Skeletal muscle tissue (tissue), 4 donors: ENCODE data around the gene ANGPTL2. TPM values are rescaled to one million over a fixed set of nuclear protein-coding genes. Genes with fewer than 3 reads are reported as not detected.

Source experiments
- H3K27ac ChIP-seq: one replicate; pipeline ENCODE4 v1.7.0; 2013; ENCODE audit warnings: mild to moderate bottlenecking, low read depth, low read length, inconsistent platforms
- H3K27me3 ChIP-seq, 3 donors: one replicate each; pipeline ENCODE4 v1.7.0; 2013; ENCODE audit warnings: low read length in 3 of 3; ENCODE audit not compliant: control insufficient read depth in 3 of 3, insufficient read depth in 3 of 3
- H3K36me3 ChIP-seq, 3 donors: one replicate each; pipeline ENCODE4 v1.7.0; 2013; ENCODE audit warnings: low read length in 3 of 3; ENCODE audit not compliant: control insufficient read depth in 3 of 3, insufficient read depth in 3 of 3
- H3K4me1 ChIP-seq, 3 donors: one replicate each; pipeline ENCODE4 v1.7.0; 2013; ENCODE audit warnings: low read length in 3 of 3, mild to moderate bottlenecking in 3 of 3; ENCODE audit not compliant: control insufficient read depth in 3 of 3, insufficient read depth in 3 of 3
- H3K4me3 ChIP-seq, 3 donors: one replicate each; pipeline ENCODE4 v1.7.0; 2013; ENCODE audit warnings: low read length in 3 of 3
- H3K9ac ChIP-seq, 3 donors: one replicate each; pipeline ENCODE4 v1.7.0; 2013; ENCODE audit warnings: low read length in 3 of 3, mild to moderate bottlenecking in 3 of 3, moderate library complexity in 2 of 3, low read depth in 1 of 3
- H3K9me3 ChIP-seq, 3 donors: one replicate each; pipeline ENCODE4 v1.7.0; 2013; ENCODE audit warnings: low read length in 3 of 3; ENCODE audit not compliant: control insufficient read depth in 3 of 3
- total RNA-seq: library from RNA; depleted of rRNA; stranded (reverse); fragments of >200 nt; gene quantifications from one replicate; pipeline ENCODE4 v1.2.3, GENCODE V29; 2014
- donor health status: Osteomylitis.

ANGPTL2 gene
- total RNA-seq, 1 donor from 2014 or later: 37.6 TPM

GRCh38 chr9:127049044-127049443 is 73.4 kb downstream of the ANGPTL2 start:
- no peaks in the 10 kb centered on the region for H3K9me3 ChIP-seq
- peak overlapping the region; percentile 42 for H3K27ac ChIP-seq
- H3K27me3 ChIP-seq: no peaks in the 10 kb centered on the region
- H3K4me1 ChIP-seq: peaks cover 22 to 36% (median 31%) of the 10 kb centered on the region in 3 donors
- no peak overlapping the region for H3K9ac ChIP-seq
- H3K4me3 ChIP-seq: no peak overlapping the region
- H3K36me3 ChIP-seq: no peaks in the 10 kb centered on the region

- peak overlapping the region; percentile 42 for H3K27ac ChIP-seq
- no peaks in the 10 kb centered on the region for H3K9me3 ChIP-seq
- peaks cover 13 to 26% (median 20%) of the 10 kb centered on the region in 3 donors for H3K4me1 ChIP-seq
- H3K27me3 ChIP-seq: no peaks in the 10 kb centered on the region
- H3K9ac ChIP-seq: no peak overlapping the region
- H3K4me3 ChIP-seq: no peak overlapping the region
- H3K36me3 ChIP-seq: no peaks in the 10 kb centered on the region
Measured at GRCh38 chr9:127047971-127048370, 74.5 kb downstream of the ANGPTL2 start.

- no peaks in the 10 kb centered on the region for H3K9me3 ChIP-seq
- H3K36me3 ChIP-seq: no peaks in the 10 kb centered on the region
- no peak overlapping the region for H3K9ac ChIP-seq
- no peak overlapping the region for H3K4me3 ChIP-seq
- no peaks in the 10 kb centered on the region for H3K27me3 ChIP-seq
- no peak overlapping the region for H3K27ac ChIP-seq
- peaks cover 7 to 13% (median 10%) of the 10 kb centered on the region in 3 donors for H3K4me1 ChIP-seq
Measured at GRCh38 chr9:127045148-127045547, 77.3 kb downstream of the ANGPTL2 start.

- H3K9ac ChIP-seq: no peak overlapping the region
- no peaks in the 10 kb centered on the region for H3K27me3 ChIP-seq
- peaks cover 7 to 13% (median 12%) of the 10 kb centered on the region in 3 donors for H3K4me1 ChIP-seq
- no peaks in the 10 kb centered on the region for H3K36me3 ChIP-seq
- H3K27ac ChIP-seq: no peak overlapping the region
- H3K9me3 ChIP-seq: no peaks in the 10 kb centered on the region
- no peak overlapping the region for H3K4me3 ChIP-seq
Measured at GRCh38 chr9:127039492-127039891, 82.9 kb downstream of the ANGPTL2 start.

GRCh38 chr9:127038531-127038930 is 83.9 kb downstream of the ANGPTL2 start:
- Histone ChIP-seq H3K36me3 (no peaks in the 10 kb centered on the region), H3K9ac (no peak overlapping the region), H3K4me3 (no peak overlapping the region), H3K9me3 (no peaks in the 10 kb centered on the region), H3K4me1 (peaks cover 15 to 23% (median 18%) of the 10 kb centered on the region in 3 donors), H3K27ac (no peak overlapping the region), H3K27me3 (no peaks in the 10 kb centered on the region)

Other genes with a start within 250 kb of the ANGPTL2 start
- 9.4 TPM for gene RALGPS1, start 207.9 kb downstream of the ANGPTL2 start, total RNA-seq
- 21.9 TPM for gene GARNL3, start 142.1 kb upstream of the ANGPTL2 start, total RNA-seq